DMS 273 (cell line): Measurements from ENCODE around the gene AWAT1.
A peak's percentile ranks its signal among the peaks of the same experiment; 100 is the strongest.
"Not testable (repeated sequence)": the region's sequence is repeated elsewhere in the genome, so short reads cannot be mapped to it uniquely, and the experiment has no call there.

ENCODE experiments used
- DNase-seq: peaks from one replicate; lab custom pipeline; 2025; ENCODE audit not compliant: unreplicated experiment; lab: John Stamatoyannopoulos, UW

The AWAT1 gene

DNA sequence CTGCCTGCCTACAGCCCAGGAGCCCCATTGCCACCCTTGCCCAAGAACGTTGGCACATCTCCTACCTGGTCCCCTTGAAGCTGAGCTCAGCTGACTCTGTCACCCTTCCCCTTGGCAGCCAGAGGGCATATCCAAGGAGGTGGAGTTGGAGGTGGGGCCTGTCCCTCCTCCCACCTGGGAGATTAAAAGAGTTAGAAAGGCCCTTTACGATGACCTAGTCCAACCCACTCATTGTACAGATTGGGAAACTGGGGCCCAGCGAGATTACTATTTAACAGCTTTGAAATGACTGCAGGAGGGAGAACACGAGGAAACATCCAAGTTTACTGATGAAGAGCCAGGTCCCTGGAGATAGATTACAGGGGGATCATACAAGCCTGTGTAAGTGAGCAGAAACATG lies 25.6 kb downstream of the AWAT1 start, which contains the start of gene P2RY4:
Gene P2RY4 (minus strand): TSS at position 101 of the 400 bp plus-strand sequence. CDS start 580 bp downstream, outside the sequence.
- DNase-seq = no peak

DNA sequence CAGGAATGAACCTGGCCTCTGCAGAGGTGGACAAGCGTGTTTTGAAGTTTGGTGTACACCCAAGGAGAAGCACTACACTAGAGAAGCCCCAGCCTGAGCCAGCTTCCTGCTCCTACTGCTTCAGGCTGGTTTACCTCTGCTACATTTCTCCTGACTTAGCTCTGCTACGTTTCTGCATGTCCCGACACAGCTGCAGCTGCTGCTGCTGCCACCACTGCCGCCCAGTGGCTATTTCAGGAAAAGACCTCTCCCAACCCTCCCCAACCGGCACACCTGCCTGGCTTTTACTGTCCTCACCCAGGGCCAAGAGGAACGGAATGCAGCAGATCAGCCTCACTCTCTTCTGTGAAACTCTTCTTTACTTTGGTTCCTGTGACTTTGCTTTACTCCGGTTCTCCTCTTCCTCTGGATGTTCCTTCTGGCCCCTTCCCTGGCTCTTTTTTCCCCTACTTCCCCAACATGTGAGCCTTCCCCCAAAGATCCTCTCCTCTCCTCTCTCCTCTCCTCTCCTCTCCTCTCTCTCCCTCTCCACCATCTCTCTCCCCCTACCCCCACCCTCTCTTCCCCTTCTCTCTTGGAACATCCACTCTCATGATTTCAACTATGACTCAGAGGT lies 28.6 kb downstream of the AWAT1 start:
- peak; percentile 61 for DNase-seq

GRCh38 chrX:70264784-70265183 lies 30.3 kb downstream of the AWAT1 start:
- no peak for DNase-seq

- no peak for DNase-seq
These were observed 33.6 kb downstream of the AWAT1 start, which contains the start of gene ARR3 for GRCh38 chrX:70268034-70268433. Gene ARR3, plus strand, starts transcription at chrX:70268334. Its CDS starts 1,052 bp downstream, at chrX:70269386.

DNA sequence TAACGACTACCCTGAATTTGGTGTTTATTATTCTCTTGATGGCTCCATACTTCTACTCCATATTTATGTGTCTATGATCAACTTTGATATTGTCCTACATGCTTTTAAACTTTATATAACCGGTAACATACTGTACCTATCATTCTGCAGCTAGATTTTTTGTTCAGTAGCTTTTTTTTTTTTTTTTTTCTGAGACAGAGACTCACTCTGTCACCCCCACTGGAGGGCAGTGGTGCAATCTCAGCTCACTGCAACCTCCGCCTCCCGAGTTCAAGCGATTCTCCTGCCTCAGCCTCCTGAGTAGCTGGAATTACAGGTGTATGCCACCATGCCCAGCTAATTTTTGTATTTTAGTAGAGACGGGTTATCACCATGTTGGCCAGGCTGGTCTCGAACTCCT lies 39.6 kb downstream of the AWAT1 start:
- not testable (repeated sequence) for DNase-seq

DNA sequence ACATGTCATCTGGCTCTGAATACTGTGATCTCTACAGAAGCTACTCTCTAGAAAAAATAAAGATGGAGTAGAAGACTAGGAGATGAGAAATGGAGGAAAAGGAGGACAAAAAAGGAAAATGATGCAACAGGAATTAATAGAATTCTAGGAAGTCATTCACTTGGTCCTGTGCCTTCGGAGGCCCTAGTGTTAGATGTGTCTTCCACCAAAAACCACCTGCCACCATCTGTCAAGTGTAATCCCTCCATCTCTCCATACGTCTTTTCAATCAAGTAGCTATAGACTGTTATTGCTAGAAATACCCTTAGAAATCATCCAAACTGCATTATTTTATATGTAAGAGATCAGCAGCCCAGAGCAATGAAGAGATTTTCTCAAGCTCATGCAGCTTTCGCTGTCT lies 44.6 kb downstream of the AWAT1 start:
- DNase-seq = no peak

GRCh38 chrX:70280573-70280972 lies 46.1 kb downstream of the AWAT1 start:
- DNase-seq = no peak

GRCh38 chrX:70281951-70282350 lies 47.5 kb downstream of the AWAT1 start, which contains the start of gene RAB41:
Gene RAB41, plus strand, starts transcription at chrX:70282172. Its CDS starts 46 bp downstream, at chrX:70282218.
- no peak for DNase-seq

DNA sequence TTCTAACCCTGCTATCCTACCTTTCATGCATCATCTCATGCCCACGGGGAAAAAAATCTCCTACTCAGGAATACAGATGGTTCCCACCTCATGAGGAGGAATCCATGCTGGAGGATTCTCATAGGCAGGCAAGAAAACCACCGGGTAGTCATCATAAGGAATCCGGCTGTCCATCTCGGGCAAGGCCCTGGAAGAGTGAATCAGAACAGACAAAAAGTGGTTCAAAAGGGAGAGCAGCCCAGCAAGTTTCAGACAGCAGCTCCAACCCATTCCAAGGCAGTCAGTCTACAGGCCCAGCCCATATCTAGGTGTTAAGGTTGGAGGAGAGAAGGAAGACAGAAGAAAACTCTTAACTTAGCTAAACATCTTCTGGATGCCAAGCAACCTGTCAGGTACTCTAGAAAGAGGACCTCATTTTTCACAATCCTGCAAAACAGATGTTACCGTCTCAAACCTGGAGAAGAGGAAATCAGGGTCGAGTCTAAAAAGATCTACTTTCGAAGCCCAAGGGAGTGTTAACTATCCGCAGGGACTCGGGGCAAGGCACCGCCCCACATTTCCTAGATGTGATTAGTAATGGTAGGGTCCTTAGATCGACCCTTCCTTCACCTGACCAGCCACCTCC lies 54.8 kb downstream of the AWAT1 start:
- no peak for DNase-seq
